ENCODE results near the gene ARHGEF26.

Gene ARHGEF26

GRCh38 chr3:154275965-154276364 lies 154.8 kb downstream of the ARHGEF26 start:
- DNase-seq = no peak

GRCh38 chr3:154280161-154280560 lies 159.0 kb downstream of the ARHGEF26 start:
- no peak for DNase-seq

- DNase-seq = no peak
These were observed 164.0 kb downstream of the ARHGEF26 start for GRCh38 chr3:154285221-154285620.

GRCh38 chr3:154290187-154290586 lies 169.0 kb downstream of the ARHGEF26 start:
- no peak for DNase-seq

- DNase-seq = no peak
These were observed 172.8 kb downstream of the ARHGEF26 start for GRCh38 chr3:154294016-154294415.

GRCh38 chr3:154301561-154301960 lies 180.4 kb downstream of the ARHGEF26 start:
- DNase-seq = no peak

- no peak for DNase-seq
These were observed 183.1 kb downstream of the ARHGEF26 start for GRCh38 chr3:154304116-154304786.

- DNase-seq = no peak
These were observed 183.7 kb downstream of the ARHGEF26 start for GRCh38 chr3:154304936-154305335.

- no peak for DNase-seq
These were observed 186.2 kb downstream of the ARHGEF26 start for GRCh38 chr3:154307363-154307762.
